Neuronal stem cell (in vitro differentiated cells): Measurements from ENCODE around the gene SFT2D1.

Experiments
- DNase-seq: peaks from one replicate; pipeline ENCODE4 v3.0.0-alpha.2; 2013; ENCODE audit warnings: low spot score
- H2AFZ ChIP-seq: one replicate; pipeline ENCODE4 v1.6.1; 2013; ENCODE audit warnings: mild to moderate bottlenecking, low read length, inconsistent platforms
- H2AK5ac ChIP-seq: 2 replicates; pipeline ENCODE4 v1.6.1; 2013; ENCODE audit warnings: low read depth, mild to moderate bottlenecking, inconsistent platforms, low read length, moderate library complexity, mixed read lengths
- H2BK120ac ChIP-seq: 2 replicates; pipeline ENCODE4 v1.6.1; 2013; ENCODE audit warnings: low read depth, mild to moderate bottlenecking, inconsistent platforms, low read length, moderate library complexity, mixed read lengths
- H2BK12ac ChIP-seq: one replicate; pipeline ENCODE4 v1.6.1; 2013; ENCODE audit warnings: low read length, inconsistent platforms
- H2BK15ac ChIP-seq: 2 replicates; pipeline ENCODE4 v1.6.1; 2013; ENCODE audit warnings: mild to moderate bottlenecking, low read length, inconsistent platforms, mixed read lengths
- H2BK5ac ChIP-seq: one replicate; pipeline ENCODE4 v1.6.1; 2013; ENCODE audit warnings: inconsistent platforms, mild to moderate bottlenecking, low read length, moderate library complexity
- H3K14ac ChIP-seq: one replicate; pipeline ENCODE4 v1.6.1; 2013; ENCODE audit warnings: low read length, inconsistent platforms
- H3K18ac ChIP-seq: 2 replicates; pipeline ENCODE4 v1.6.1; 2013; ENCODE audit warnings: low read length, inconsistent platforms
- H3K23ac ChIP-seq: 2 replicates; pipeline ENCODE4 v1.6.1; 2013; ENCODE audit warnings: low read depth, mild to moderate bottlenecking, mixed read lengths, low read length, inconsistent platforms; ENCODE audit not compliant: poor library complexity
- H3K27ac ChIP-seq: replicated peaks from 3 replicates; pipeline ENCODE4 v1.5.1; 2013; ENCODE audit warnings: low read length, inconsistent platforms
- H3K27me3 ChIP-seq, 3 experiments: 2 replicates each; pipeline ENCODE4 v1.6.1; 2013; ENCODE audit warnings: low read length in 3 of 3, mild to moderate bottlenecking in 2 of 3, inconsistent platforms in 1 of 3, low read depth in 1 of 3, mixed read lengths in 1 of 3, moderate library complexity in 1 of 3; ENCODE audit not compliant: control insufficient read depth in 3 of 3, insufficient read depth in 3 of 3
- H3K36me3 ChIP-seq, 2 donors: replicated peaks in 1 of 2; 2 replicates each; pipeline ENCODE4 v1.6.1; 2013; ENCODE audit warnings: low read length in 2 of 2; ENCODE audit not compliant: control insufficient read depth in 2 of 2, insufficient read depth in 2 of 2
- H3K4ac ChIP-seq: 2 replicates; pipeline ENCODE4 v1.6.1; 2013; ENCODE audit warnings: inconsistent platforms, mild to moderate bottlenecking, low read length, moderate library complexity
- H3K4me1 ChIP-seq, 2 donors: 1 replicate in 1 of 2; 2 replicates in 1 of 2; pipeline ENCODE4 v1.6.1; 2013; ENCODE audit warnings: low read length in 2 of 2, low read depth in 1 of 2; ENCODE audit not compliant: control insufficient read depth in 2 of 2, insufficient read depth in 1 of 2
- H3K4me2 ChIP-seq: one replicate; pipeline ENCODE4 v1.6.1; 2013; ENCODE audit warnings: mild to moderate bottlenecking, low read length, inconsistent platforms; ENCODE audit not compliant: insufficient read depth, poor library complexity, severe bottlenecking
- H3K4me3 ChIP-seq, 2 donors: 2 replicates each; pipeline ENCODE4 v1.5.1; 2013; ENCODE audit warnings: low read length in 2 of 2, mild to moderate bottlenecking in 2 of 2, inconsistent platforms in 1 of 2, moderate library complexity in 1 of 2
- H3K79me1 ChIP-seq: one replicate; pipeline ENCODE4 v1.6.1; 2013; ENCODE audit warnings: low read depth, mild to moderate bottlenecking, inconsistent platforms, low read length, moderate library complexity
- H3K9ac ChIP-seq: one replicate; pipeline ENCODE4 v1.6.1; 2013; ENCODE audit warnings: mild to moderate bottlenecking, low read depth, low read length, inconsistent platforms; ENCODE audit not compliant: poor library complexity
- H3K9me3 ChIP-seq, 2 donors: replicated peaks in 1 of 2; 2 replicates each; pipeline versions ENCODE3 to v1.6.1; 2013; ENCODE audit warnings: low read length in 2 of 2, mild to moderate bottlenecking in 2 of 2, inconsistent platforms in 1 of 2, low read depth in 1 of 2, mixed read lengths in 1 of 2, moderate library complexity in 1 of 2; ENCODE audit not compliant: control insufficient read depth in 2 of 2, insufficient read depth in 1 of 2
- H4K8ac ChIP-seq: one replicate; pipeline ENCODE4 v1.6.1; 2013; ENCODE audit warnings: low read depth, mild to moderate bottlenecking, inconsistent platforms, low read length, moderate library complexity
- H4K91ac ChIP-seq: one replicate; pipeline ENCODE4 v1.6.1; 2013; ENCODE audit warnings: low read length, low read depth, mild to moderate bottlenecking, inconsistent platforms; ENCODE audit not compliant: poor library complexity
- WGBS, 2 donors: extraction: QIAGEN DNeasy Blood & Tissue Kit; methylation state at CpG; one replicate each; pipeline ENCODE4 v1.1.7; 2013; ENCODE audit warnings: missing lambda C conversion rate in 2 of 2, mixed read lengths in 1 of 2; ENCODE audit not compliant: insufficient read length in 2 of 2, insufficient replicate concordance in 1 of 2; ENCODE audit errors: extremely low coverage in 2 of 2; 5-methylcytosine and 5-hydroxymethylcytosine counted together

The SFT2D1 gene

DNA sequence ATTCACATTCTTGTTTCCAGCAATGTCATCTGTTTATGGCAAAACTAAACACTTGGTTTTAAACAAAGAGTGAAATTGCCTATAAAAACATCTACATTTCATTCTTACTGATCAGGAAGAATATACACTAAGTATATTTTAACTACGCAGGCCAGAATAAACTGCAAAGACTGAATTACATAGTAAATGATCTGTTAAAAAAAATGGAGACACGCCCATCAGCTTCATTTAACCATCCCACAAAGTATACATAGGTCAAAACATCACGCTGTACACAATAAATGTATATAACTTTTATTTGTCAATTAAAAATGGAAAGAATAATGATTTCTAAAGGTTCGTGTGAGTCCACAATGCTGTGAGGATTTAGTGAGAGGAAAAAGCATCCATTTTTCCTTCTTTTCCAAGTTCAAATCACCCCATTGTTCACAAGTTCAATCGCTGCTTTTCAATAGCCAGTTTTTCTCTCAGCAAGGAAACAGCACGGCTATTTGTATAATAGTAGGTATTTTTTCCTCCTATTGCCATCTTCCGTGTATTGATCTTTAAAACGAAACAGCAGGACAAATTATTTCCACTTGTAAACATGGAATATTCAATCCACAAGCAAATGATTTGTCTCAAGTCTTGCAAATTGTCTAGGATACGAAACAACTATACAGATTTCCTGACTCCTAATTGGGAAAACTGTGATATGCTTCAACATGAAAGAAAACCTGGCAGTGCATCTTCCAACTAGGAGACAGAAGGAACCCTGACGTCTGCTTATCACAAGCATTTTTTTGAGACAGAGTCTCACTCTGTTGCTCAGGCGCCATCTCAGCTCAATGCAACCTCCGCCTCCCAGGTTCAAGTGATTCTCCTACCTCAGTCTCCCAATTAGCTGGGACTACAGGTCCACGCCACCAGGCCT, 10.6 kb downstream of the SFT2D1 start:
- Histone ChIP-seq H3K9me3 (peaks cover 0 to 1% of the 10 kb centered on the region in 2 donors), H2BK12ac (no peak overlapping the region), H3K27me3 (no peaks in the 10 kb centered on the region), H3K9ac (no peak overlapping the region), H3K23ac (no peak overlapping the region), H3K14ac (no peak overlapping the region), H3K4me3 (no peak overlapping the region), H3K4ac (no peak overlapping the region), H2AFZ (no peak overlapping the region), H3K4me2 (no peak overlapping the region), H2AK5ac (no peak overlapping the region), H3K18ac (no peak overlapping the region), H4K8ac (no peak overlapping the region), H2BK5ac (no peak overlapping the region), H3K36me3 (peaks cover 8 to 61% of the 10 kb centered on the region in 2 donors), H3K27ac (no peak overlapping the region), H3K79me1 (peaks cover 7% of the 10 kb centered on the region), H3K4me1 (peaks cover 0 to 4% of the 10 kb centered on the region in 2 donors), H2BK120ac (no peak overlapping the region), H2BK15ac (no peak overlapping the region), H4K91ac (no peak overlapping the region)
- WGBS, 2 donors, result no CpG with 5 or more reads among the region's 13 CpGs
- no peak for DNase-seq

DNA sequence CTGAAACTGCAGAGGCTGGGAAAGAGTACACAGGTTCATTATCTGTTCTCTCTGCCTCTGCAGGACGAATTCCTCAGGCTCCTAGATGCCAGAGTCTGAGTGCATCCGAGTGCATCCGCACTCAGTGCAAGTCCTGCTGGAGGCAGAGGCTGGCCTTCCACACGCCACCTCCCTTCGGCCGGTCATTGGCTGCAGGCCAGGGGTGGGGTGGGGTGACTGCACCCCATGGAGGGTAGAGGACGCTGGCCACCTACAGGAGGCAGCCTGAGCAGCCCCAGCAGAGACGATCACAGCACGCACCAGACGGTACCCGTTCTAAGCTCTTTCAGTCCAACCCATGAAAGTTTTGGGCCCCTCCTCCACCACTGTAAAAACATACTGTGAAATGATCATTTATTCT, 11.7 kb downstream of the SFT2D1 start:
- Histone ChIP-seq H3K36me3 (peaks cover 9 to 61% of the 10 kb centered on the region in 2 donors), H3K79me1 (peaks cover 7% of the 10 kb centered on the region), H3K14ac (no peak overlapping the region), H3K27ac (no peak overlapping the region), H2BK5ac (no peak overlapping the region), H3K9me3 (peaks cover 0 to 1% of the 10 kb centered on the region in 2 donors), H2BK15ac (no peak overlapping the region), H2AK5ac (no peak overlapping the region), H3K27me3 (no peaks in the 10 kb centered on the region), H3K23ac (peak overlapping the region; percentile 77), H4K8ac (peak overlapping the region; percentile 54), H3K9ac (no peak overlapping the region), H3K4me3 (no peak overlapping the region), H3K18ac (no peak overlapping the region), H2BK120ac (no peak overlapping the region), H2BK12ac (no peak overlapping the region), H2AFZ (no peak overlapping the region), H3K4me2 (no peak overlapping the region), H3K4ac (no peak overlapping the region), H4K91ac (no peak overlapping the region), H3K4me1 (peaks cover 0 to 4% of the 10 kb centered on the region in 2 donors)
- WGBS, 2 donors, result no CpG with 5 or more reads among the region's 11 CpGs
- peak; percentile 51 for DNase-seq

DNA sequence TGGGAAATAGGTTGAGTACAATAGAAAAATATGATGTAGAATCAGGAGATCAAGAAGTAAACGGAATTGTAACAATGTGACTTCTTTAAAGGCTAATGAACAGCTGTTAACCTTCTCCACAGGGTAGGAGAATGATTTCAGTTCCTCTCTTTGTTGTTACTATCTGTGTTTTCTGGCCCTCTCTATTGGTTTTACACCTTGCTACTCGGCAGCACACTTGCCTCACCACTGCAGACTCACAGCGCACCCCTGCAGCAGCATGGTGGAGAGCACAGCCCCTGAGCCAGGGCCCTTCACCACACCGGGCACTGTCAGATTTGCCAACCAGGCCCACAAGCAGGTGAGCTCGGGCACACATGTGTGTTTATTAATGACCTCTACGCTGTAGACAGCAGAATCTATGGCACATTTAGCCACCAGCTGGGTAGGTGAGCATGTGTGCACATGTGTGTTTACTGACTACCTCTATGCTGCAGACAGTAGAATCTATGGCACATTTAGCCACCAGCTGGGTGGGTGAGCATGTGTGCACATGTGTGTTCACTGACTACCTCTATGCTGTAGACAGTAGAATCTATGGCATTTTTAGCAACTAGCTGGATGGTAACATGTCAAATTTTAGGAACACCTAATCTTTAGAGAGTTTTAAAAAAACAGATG, 16.8 kb downstream of the SFT2D1 start:
- Histone ChIP-seq H3K79me1 (peaks cover 3% of the 10 kb centered on the region), H3K4me2 (no peak overlapping the region), H3K27ac (no peak overlapping the region), H4K91ac (no peak overlapping the region), H3K4me3 (no peak overlapping the region), H2BK5ac (no peak overlapping the region), H2BK120ac (no peak overlapping the region), H4K8ac (no peak overlapping the region), H2BK12ac (no peak overlapping the region), H3K36me3 (peaks cover 11 to 88% of the 10 kb centered on the region in 2 donors), H3K23ac (no peak overlapping the region), H3K4ac (no peak overlapping the region), H3K14ac (peak overlapping the region; percentile 10), H3K9me3 (peaks cover 0 to under 1% of the 10 kb centered on the region in 2 donors), H3K9ac (peak overlapping the region; percentile 47), H3K18ac (no peak overlapping the region), H3K27me3 (no peaks in the 10 kb centered on the region), H3K4me1 (peaks cover 0 to under 1% of the 10 kb centered on the region in 2 donors), H2BK15ac (no peak overlapping the region), H2AFZ (no peak overlapping the region), H2AK5ac (no peak overlapping the region)
- no peak for DNase-seq
- no CpG with 5 or more reads among the region's 6 CpGs for WGBS, 2 donors

DNA sequence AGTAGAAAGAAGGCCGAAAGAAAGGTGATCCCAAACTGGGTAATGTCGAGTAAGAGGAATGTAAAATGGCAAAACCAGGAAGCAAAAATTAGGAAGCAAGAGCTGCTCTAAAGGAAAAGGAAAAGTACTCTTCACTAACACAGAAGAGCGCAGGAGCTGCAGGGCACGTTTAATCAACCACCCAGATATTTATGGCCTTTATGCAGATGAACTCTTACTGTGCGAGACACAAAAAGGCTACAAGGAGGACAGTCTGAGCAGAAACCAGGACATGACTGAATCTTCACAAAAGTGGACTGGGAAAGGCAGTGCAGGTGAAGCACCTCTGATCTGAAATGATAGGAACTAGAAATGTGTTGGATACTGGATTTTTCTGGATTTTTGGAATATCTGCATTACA, 18.9 kb downstream of the SFT2D1 start:
- DNase-seq, result no peak
- Histone ChIP-seq H3K27me3 (no peaks in the 10 kb centered on the region), H3K79me1 (peaks cover 3% of the 10 kb centered on the region), H3K36me3 (peaks cover 13 to 90% of the 10 kb centered on the region in 2 donors), H2BK15ac (no peak overlapping the region), H3K23ac (no peak overlapping the region), H3K4me1 (no peaks in the 10 kb centered on the region), H4K91ac (no peak overlapping the region), H2AFZ (no peak overlapping the region), H2BK120ac (no peak overlapping the region), H3K18ac (no peak overlapping the region), H2BK5ac (no peak overlapping the region), H3K4ac (no peak overlapping the region), H2BK12ac (no peak overlapping the region), H4K8ac (no peak overlapping the region), H3K9me3 (no peaks in the 10 kb centered on the region), H3K27ac (no peak overlapping the region), H2AK5ac (no peak overlapping the region), H3K4me3 (no peak overlapping the region), H3K4me2 (no peak overlapping the region), H3K9ac (no peak overlapping the region), H3K14ac (no peak overlapping the region)
- WGBS, 2 donors, result no CpG with 5 or more reads among the region's 5 CpGs
